Left lobe of liver (tissue), 2 donors: Measurements from ENCODE around the gene ZNF423. TPM values are rescaled to one million over a fixed set of nuclear protein-coding genes. Genes with fewer than 3 reads are reported as not detected.

Experiments used
- ATAC-seq: fragments of 200-7000 bp; cut with Tn5 transposase; one replicate; pipeline ENCODE4 v1.9.1; 2020; ENCODE audit warnings: mild to moderate bottlenecking, moderate library complexity
- DNase-seq: peaks from one replicate; pipeline ENCODE4 v3.0.0-alpha.2; 2020; ENCODE audit warnings: low spot score
- total RNA-seq: library from RNA; stranded (reverse); gene quantifications from one replicate; pipeline ENCODE4 v1.2.1, GENCODE V29; 2021
- donor health status: DM: no; HTN: no; CAD: no; lungs with moderate emphysema.
- donor health status: DM: no; HTN: yes; CAD: no.

Gene ZNF423
- total RNA-seq, 1 donor from 2014 or later, result 2.0 TPM

DNA sequence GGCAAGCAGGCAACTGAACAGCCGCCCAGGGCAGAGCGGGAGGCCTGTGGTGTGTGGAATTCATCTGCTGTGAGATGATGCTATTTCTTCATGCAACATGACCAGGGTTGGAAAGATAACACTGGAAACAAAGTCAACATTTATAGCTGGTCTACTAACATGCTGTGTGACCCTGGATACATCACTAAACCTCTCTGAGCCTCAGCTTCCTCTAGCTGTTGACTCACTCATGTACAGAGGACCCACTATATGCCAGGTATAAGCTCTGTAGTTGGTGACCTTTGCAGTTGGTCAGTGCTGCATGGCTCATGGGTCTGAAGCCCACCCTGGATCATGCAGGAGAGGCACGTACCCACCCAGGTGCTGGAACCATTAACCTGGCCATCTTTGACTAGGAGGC lies 180.9 kb downstream of the ZNF423 start:
- ATAC-seq, result no peak
- DNase-seq, result no peak

- no peak for ATAC-seq
- no peak for DNase-seq
These were observed 181.5 kb downstream of the ZNF423 start for GRCh38 chr16:49674351-49674851.

GRCh38 chr16:49673442-49673841 lies 182.5 kb downstream of the ZNF423 start:
- ATAC-seq (no peak), DNase-seq (no peak)

DNA sequence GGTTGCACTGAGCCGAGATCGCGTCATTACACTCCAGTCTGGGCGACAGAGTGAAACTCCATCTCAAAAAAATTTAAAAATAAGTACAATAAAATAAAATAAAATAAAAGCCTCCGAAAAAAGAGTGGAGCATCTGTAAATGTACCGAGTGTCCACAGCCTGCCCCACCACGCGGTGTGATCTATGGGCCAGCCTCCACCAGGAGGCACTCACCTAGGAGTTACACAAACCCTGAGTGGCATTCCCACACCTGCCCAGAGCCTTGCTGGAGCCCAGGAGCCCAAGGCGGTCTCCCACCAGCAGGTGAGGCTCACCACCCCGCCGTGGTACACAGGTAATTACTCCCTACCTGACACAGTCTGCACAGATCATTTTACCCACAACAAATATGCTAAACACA lies 183.2 kb downstream of the ZNF423 start:
- DNase-seq, result no peak
- ATAC-seq, result no peak

DNA sequence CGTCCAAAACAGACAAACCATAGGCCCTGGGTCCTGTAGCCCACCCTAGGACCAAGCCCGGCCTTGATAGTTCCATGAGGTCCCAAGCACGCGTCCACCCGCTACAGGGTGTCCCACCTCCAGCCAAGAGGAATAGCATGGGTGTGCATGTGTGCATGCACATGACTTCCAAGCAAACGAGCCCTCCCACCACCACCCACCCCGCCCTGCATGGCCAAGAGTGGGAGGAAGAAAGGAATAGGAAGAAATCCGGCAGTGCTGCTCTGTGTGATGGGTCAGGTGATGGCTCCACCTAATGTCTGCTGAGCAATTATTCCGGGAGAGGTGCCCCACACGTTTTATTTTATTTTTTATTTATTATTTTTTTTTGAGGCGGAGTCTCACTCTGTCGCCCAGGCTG lies 184.6 kb downstream of the ZNF423 start:
- DNase-seq (no peak), ATAC-seq (no peak)

DNA sequence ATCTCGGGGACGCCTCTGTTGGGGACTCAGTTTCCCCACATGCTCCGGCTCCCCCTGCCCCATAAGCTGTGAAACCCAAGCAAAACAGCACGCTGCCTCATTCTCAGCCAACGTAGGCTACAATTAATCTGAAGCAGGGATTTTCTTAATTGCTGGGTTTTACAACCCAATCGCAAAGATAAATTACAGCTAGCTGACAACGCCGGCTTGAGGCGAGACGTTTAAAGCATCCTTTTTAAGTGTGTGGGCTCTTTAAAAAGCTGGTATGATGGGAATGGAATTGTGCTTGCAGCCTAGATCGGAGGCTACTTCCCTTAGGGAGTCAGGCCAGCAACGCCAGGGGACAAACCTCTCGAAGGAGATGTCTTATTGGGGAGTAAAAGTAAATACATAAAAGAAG lies 185.3 kb downstream of the ZNF423 start:
- no peak for DNase-seq
- ATAC-seq, result no peak

- no peak for DNase-seq
- no peak for ATAC-seq
These were observed 190.3 kb downstream of the ZNF423 start for GRCh38 chr16:49665482-49666230.

DNA sequence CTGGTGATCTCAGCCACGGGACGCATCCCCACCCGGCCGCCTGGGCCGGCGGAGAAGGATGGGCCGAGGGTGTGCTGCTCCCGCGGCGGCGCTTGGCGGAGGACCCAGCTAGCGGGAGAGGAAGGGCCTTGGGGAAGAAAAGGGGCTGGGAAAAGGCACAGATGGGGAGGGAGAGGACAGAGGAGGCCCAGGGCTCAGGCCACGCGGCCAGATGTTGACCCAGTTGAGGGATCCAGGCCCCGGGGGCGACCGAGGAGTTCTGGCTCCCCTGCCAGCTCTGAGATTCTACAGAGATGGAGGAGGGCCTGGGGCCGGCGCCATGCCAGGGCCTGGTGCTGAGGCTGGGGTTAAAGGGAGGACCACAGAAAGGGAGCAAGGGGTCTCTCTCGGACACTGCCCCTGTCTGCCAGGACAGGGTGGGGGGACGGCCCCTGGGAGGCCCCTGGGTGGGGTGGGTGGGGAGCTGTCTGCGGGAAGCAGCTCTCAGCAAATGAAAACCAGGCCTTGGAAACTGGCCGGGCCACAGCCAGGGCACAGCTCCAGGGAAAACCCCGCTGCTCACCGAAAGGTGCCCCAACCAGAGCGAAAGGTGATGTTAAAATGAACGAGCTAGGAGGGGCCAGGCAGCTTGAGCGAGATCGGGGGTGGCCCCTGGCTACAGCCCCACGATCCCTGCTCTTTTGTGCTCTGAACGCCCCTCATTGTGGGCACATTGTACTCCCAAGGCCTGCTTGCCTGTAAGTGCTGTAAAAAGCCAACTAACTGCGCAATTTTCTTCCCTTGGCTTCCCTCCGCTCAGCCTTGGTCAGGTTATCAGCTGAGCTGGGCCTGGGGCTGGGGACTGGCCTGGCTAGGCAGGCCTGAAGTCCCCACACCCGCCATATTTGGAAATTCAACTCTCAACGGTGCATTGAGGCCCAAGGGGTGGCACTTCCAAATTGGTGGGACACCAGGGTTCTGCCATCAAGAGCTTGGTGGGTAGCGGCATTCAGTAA lies 191.4 kb downstream of the ZNF423 start:
- ATAC-seq, result no peak
- DNase-seq, result no peak

GRCh38 chr16:49663081-49664065 lies 192.5 kb downstream of the ZNF423 start:
- no peak for ATAC-seq
- no peak for DNase-seq

DNA sequence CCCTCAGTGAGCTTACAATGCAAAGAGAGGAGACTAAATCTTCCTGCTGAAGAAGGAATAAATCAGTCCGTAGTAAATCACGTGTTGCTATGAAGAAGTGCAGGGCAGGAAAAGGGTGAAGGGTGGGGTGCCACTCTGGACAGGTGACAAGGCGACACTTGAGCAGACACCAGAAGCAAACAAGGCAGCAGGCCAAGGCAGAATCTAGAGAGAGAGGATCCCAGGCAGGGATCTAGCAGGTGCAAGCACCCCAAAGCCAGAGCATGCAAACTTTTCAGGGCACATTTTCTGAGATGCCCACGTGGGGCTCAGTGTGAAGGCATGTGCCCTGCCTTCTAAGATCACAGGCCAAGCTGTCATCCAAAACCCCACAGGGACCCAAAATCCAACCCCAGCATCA lies 193.3 kb downstream of the ZNF423 start:
- no peak for ATAC-seq

DNA sequence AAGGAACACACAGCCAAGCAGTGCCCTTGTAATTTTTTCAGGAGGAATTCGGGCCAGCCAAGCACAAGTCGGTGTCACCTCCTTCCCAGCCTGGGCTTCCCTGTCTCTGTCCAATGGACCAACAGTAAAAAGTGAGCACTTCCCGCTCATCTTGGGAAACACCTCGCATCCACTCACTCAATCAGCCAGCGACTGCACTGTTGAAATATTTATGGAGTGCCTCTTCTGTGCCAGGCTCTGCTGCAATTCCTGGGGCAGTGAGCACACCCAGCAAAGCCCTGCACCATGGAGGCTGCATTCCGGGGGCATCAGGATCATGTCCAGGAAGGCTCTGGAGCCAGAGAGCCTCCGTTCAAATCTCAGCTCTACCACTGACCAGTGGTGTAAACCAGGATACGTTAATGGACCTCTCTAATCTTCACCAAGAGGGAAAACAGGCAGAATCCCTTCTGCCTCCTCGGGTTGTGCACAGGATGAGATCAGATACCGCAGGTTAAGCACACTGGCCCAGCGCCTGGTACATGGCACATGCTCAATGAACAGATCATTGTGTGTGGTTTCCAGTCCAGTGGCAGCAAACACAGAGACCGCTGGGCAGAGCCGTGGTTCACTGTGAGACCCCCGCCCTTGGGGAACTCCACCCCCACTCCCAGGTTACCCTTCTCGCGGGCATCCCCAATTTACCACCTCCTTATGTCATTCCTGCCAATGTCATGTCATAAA lies 194.3 kb downstream of the ZNF423 start:
- no peak for DNase-seq
- no peak for ATAC-seq

More for the DNA sequence above, 193.3 kb downstream of the ZNF423 start:
- no peak for DNase-seq

DNA sequence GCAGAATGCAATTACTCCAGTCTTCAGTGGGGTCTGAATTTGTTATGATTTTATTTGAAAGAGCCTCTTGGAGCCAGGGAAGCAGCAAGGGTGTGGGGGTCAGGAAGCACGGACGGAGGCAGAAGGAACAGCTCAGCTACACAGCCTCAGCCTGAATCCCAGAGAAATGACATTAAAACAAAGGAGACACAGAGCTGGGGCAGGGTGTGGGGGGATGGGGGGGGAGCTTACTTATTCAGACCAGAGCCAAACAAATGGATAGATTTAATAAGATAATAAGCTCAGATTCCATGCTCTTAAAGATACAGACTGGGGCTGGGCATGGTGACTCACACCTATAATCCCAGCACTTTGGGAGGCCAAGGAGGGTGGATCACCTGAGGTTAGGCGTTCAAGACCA lies 195.3 kb downstream of the ZNF423 start:
- ATAC-seq (no peak), DNase-seq (no peak)

- ATAC-seq (no peak), DNase-seq (no peak)
These were observed 196.6 kb downstream of the ZNF423 start for GRCh38 chr16:49659356-49659755.

DNA sequence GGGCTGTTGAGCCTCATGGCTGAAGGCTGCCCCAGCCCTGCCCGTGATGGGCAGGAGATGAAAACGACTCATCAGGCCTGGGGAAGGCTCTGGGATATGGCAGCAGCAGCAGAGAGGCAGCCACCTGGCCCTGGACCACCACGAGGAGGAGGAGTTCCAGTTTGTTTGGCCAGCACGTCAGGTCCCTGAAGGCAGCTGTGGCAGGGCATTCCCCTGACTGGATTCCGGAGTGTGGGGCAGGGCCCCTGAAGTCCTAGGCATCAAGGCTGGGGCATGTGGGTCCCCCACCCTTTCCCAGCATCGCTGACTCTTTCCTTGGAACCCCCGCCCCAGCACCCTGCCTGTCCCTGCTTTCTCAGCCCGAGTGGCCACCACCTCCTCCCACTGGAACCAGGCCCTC lies 197.4 kb downstream of the ZNF423 start:
- ATAC-seq (no peak), DNase-seq (no peak)

- DNase-seq (no peak), ATAC-seq (no peak)
These were observed 198.0 kb downstream of the ZNF423 start for GRCh38 chr16:49657736-49658465.

DNA sequence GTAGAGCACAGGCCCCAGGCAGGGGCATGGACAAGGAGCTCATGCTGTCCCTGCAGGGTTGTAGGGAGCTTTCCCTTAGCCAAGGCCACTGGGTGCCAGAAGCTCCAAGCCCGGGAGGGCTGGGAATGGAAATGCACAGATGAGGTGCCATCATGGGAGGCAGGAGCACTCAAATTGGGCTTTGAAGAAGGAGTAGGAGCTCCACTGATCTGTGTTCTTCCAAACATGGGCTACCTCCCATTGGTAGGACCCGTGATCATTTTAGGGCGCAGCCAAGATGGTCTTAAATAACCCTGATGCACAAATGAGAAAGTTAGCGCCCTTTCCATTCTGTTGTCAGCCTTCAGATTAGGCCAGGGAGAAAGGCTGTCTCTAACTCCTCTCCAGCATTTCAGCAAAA lies 201.5 kb downstream of the ZNF423 start:
- ATAC-seq (peak; percentile 53), DNase-seq (no peak)

DNA sequence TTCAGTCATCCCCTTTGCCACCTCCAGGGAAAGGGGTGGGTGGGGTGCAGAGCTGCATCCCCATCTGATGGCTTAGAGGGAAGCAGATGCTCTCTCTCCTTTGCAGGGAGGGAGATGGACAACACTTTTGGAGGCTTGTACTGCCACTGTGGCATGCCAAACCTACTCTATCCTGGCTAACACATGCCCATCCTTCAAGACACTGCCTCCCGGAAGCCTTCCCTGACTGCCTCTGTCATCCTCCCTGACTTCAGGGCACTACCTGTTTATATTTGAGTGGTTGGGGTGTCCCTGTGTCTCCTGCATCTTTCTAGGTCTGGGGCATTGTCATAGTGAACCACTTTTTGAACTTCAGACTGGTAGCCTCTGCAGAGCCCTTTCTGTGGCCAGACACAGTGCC lies 202.3 kb downstream of the ZNF423 start:
- ATAC-seq, result no peak
- DNase-seq, result no peak

- DNase-seq, result no peak
- no peak for ATAC-seq
These were observed 202.7 kb downstream of the ZNF423 start for GRCh38 chr16:49653173-49653570.

- DNase-seq (no peak), ATAC-seq (no peak)
These were observed 203.3 kb downstream of the ZNF423 start for GRCh38 chr16:49652456-49653172.
